HG02943 (cell line): ENCODE data around the gene ABTB2.

Source experiments
- ATAC-seq: cut with Tn5 transposase; IDR thresholded peaks from one replicate; pipeline ENCODE4 v1.9.1; 2021; ENCODE audit warnings: mild to moderate bottlenecking, low read depth, moderate library complexity; ENCODE audit not compliant: unreplicated experiment

ABTB2 gene

GRCh38 chr11:34344410-34344767 is 13.4 kb downstream of the ABTB2 start:
- no peak for ATAC-seq

GRCh38 chr11:34343686-34344085 is 14.1 kb downstream of the ABTB2 start:
- no peak for ATAC-seq

GRCh38 chr11:34343153-34343552 is 14.7 kb downstream of the ABTB2 start:
- ATAC-seq = no peak

- no peak for ATAC-seq
Measured at GRCh38 chr11:34341931-34342533, 15.8 kb downstream of the ABTB2 start.

GRCh38 chr11:34341096-34341495 is 16.7 kb downstream of the ABTB2 start:
- no peak for ATAC-seq

- ATAC-seq = no peak
Measured at GRCh38 chr11:34340653-34341052, 17.2 kb downstream of the ABTB2 start.

- peak; percentile 90 for ATAC-seq
Measured at GRCh38 chr11:34339149-34340064, 18.4 kb downstream of the ABTB2 start.

- no peak for ATAC-seq
Measured at GRCh38 chr11:34337016-34337415, 20.8 kb downstream of the ABTB2 start.

GRCh38 chr11:34335801-34336200 is 22.0 kb downstream of the ABTB2 start:
- ATAC-seq = no peak

- no peak for ATAC-seq
Measured at GRCh38 chr11:34335331-34335730, 22.5 kb downstream of the ABTB2 start.

GRCh38 chr11:34333787-34334186 is 24.0 kb downstream of the ABTB2 start:
- ATAC-seq = no peak

GRCh38 chr11:34332524-34332923 is 25.3 kb downstream of the ABTB2 start:
- no peak for ATAC-seq

- no peak for ATAC-seq
Measured at GRCh38 chr11:34331736-34332135, 26.1 kb downstream of the ABTB2 start.

- no peak for ATAC-seq
Measured at GRCh38 chr11:34331329-34331728, 26.5 kb downstream of the ABTB2 start.

GRCh38 chr11:34330653-34331052 is 27.2 kb downstream of the ABTB2 start:
- no peak for ATAC-seq

GRCh38 chr11:34329876-34330275 is 27.9 kb downstream of the ABTB2 start:
- no peak for ATAC-seq

GRCh38 chr11:34328632-34328910 is 29.2 kb downstream of the ABTB2 start:
- no peak for ATAC-seq

GRCh38 chr11:34327804-34328631 is 29.8 kb downstream of the ABTB2 start:
- ATAC-seq = no peak

- ATAC-seq = no peak
Measured at GRCh38 chr11:34324466-34324865, 33.3 kb downstream of the ABTB2 start.

- ATAC-seq = no peak
Measured at GRCh38 chr11:34323601-34324000, 34.2 kb downstream of the ABTB2 start.
